22Rv1 (cell line): Measurements from ENCODE around the gene BTBD10.
A peak's percentile ranks its signal among the peaks of the same experiment; 100 is the strongest.

ENCODE experiments used
- H3K27ac ChIP-seq: fragments of 450-650 bp; 2 replicates; pipeline ENCODE4 v1.5.1; 2017
- CTCF ChIP-seq: fragments of 450-650 bp; IDR thresholded peaks from 2 replicates; pipeline ENCODE4 v1.5.1; 2017; ENCODE audit warnings: mild to moderate bottlenecking
- ZFX ChIP-seq: fragments of 450-650 bp; IDR thresholded peaks from 2 replicates; pipeline ENCODE4 v1.6.1; 2017; ENCODE audit warnings: antibody characterized with exemption, borderline replicate concordance

BTBD10 gene

DNA sequence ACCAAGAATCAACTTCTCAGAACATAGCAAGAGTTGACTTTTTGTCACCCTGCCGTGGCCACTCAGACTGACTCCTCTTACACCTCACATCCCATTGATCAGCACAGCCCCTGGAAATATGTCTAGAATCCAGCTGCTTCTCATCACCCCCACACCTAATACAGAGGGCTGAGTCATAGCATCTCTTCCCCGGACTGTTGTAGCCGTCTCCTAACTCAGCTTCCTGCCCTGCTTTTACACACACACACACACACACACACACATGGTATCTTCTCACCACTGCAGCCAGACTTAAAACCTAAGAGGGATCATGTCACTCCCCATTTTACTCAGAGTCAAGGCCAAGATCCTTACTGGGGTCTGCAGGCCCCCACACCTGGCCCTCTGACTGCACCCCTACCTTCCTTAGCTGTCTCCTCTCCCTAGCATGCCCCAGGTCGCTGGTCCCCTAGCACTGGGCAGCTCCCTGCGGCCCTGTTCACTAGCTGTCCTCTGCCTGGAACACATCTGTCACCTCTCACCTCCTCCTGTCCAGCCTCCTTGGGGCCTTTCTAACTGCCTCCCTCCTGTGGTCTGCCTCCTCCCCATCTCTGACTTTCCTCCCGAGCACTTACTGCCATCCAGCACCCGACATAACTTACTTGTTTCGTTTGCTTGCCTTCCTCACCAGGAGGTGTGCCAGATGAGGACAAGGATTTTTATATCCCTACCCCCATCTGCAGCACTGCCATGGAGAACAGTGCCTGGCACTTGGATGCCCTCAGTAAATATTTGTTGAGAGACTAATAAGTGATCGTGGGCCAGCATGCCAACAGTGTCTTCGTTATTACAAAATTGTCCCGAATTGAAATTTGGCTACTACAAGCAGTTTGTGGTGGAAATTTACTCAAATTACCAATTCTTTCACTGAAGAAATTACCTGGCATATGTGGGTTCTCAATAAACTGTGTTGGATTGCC lies 123.5 kb downstream of the BTBD10 start:
- peak overlapping the region; percentile 46 for H3K27ac ChIP-seq
- TF ChIP-seq ZFX (no peak), CTCF (no peak)

DNA sequence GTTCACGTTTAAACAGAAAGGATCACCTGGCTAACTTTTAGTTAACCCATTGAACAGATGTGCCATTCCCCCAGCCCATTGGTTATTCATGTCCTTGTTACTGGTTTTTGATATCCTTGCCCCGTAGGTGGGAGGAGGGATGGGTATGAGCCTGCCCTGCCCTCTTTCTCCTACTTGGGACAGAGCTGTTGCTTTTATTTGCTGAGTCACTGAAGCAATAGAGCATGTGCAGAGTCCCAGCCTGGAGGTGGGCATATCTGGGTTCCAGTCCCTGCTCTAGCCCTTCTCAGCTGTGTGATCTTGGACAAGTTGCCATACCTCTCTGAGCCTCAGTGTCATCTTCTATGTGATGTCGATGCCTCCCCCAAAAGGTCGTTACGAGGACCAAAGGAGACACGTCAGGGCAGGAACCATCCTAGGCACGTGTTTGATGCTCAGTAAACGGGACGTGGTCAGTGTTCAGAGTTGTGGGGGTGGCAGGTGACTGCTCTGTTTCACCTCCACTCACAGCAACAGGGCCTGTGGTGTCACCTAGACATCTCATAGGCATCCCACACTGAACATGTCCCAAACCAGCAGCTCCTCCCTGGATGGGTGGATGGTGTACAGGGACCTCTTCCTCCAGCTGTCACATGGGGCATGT lies 124.5 kb downstream of the BTBD10 start:
- peak overlapping the region; percentile 46 for H3K27ac ChIP-seq
- TF ChIP-seq CTCF (no peak), ZFX (no peak)

- H3K27ac ChIP-seq: peak overlapping the region; percentile 46
- TF ChIP-seq CTCF (no peak), ZFX (no peak)
Observed at GRCh38 chr11:13338019-13338426, 125.0 kb downstream of the BTBD10 start.
